Memory B cell (primary cell): ENCODE measurements around the gene CASZ1.

Experiments used
- ATAC-seq: fragments of 150-1000 bp; cut with Tn5 transposase; 2 replicates; pipeline ENCODE4 v1.10.0; 2021; ENCODE audit warnings: low read depth, mild to moderate bottlenecking, moderate library complexity
- DNase-seq, 2 donors: peaks; one replicate each; pipeline ENCODE4 v3.0.0; 2022; ENCODE audit warnings: low spot score in 2 of 2
- H3K27ac Mint-ChIP-seq: one replicate; pipeline ENCODE4 v1.8.0; 2022; ENCODE audit warnings: mild to moderate bottlenecking, moderate library complexity, mixed read lengths
- H3K27me3 Mint-ChIP-seq: one replicate; pipeline ENCODE4 v1.8.0; 2022; ENCODE audit warnings: mixed read lengths
- H3K36me3 Mint-ChIP-seq: one replicate; pipeline ENCODE4 v1.8.0; 2022; ENCODE audit warnings: mild to moderate bottlenecking, mixed read lengths
- H3K4me1 Mint-ChIP-seq: one replicate; pipeline ENCODE4 v1.8.0; 2022; ENCODE audit warnings: mixed read lengths
- H3K4me3 Mint-ChIP-seq: one replicate; pipeline ENCODE4 v1.8.0; 2022; ENCODE audit warnings: mild to moderate bottlenecking, moderate library complexity, mixed read lengths
- H3K9me3 Mint-ChIP-seq: one replicate; pipeline ENCODE4 v1.8.0; 2022; ENCODE audit warnings: mixed read lengths

The CASZ1 gene

DNA sequence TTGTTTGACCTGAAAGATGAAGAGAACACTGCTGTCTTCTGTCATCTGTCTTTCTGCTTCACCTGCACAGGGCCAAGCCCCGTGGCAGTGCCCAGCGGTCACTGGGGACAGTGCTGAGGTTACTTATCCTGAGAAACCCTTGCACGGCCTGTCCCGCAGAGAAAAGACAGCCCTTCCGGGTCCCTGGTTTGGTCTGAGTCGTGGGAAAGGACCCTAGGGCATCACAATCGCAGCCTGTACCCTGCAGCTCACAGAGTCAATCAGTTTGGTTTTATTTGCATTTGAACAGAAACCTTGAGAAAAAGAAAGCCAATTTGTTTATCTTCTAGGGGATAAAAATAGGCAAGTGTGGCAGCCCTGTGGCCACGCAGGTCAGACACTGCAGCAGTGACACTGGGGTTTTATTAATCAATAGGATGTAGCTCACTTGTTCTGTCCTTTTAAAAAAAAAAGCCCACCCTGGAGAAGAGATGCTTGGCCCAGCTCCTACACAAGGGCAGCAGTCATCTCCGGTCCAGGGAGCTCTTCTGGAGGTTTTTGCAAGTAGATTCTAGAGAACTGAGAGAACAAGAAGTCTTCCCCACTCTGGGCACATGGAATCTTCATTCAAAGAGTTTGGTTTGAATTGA lies 201.7 kb downstream of the CASZ1 start:
- Mint-ChIP-seq H3K4me1 (peaks cover 6% of the 10 kb centered on the region), H3K36me3 (peaks cover 7% of the 10 kb centered on the region), H3K9me3 (no peaks in the 10 kb centered on the region), H3K27ac (peak overlapping the region; percentile 21), H3K27me3 (no peaks in the 10 kb centered on the region), H3K4me3 (no peak overlapping the region)
- DNase-seq = no peak
- no peak for ATAC-seq

DNA sequence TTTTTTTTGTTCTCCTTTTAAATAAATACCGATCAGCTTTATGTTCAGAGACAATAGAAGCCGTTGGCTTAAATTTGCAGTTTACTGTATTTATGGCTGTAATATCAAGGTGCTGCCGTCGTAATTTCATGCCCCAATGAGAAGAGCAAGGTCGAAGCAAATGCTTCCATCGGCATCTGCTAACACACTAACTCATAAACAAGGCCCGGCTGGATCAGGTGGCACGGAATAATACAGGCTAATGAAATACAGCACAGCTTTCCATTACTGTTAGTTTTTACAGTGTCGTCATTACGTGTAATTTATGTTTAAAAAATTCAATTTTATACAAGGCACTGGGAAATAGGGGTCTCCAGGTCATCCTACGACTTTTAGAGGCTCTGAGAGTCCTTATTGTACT lies 202.7 kb downstream of the CASZ1 start:
- Mint-ChIP-seq H3K36me3 (peaks cover 7% of the 10 kb centered on the region), H3K4me3 (no peak overlapping the region), H3K27me3 (no peaks in the 10 kb centered on the region), H3K27ac (no peak overlapping the region), H3K4me1 (peaks cover 6% of the 10 kb centered on the region), H3K9me3 (no peaks in the 10 kb centered on the region)
- DNase-seq (no peak), ATAC-seq (no peak)

DNA sequence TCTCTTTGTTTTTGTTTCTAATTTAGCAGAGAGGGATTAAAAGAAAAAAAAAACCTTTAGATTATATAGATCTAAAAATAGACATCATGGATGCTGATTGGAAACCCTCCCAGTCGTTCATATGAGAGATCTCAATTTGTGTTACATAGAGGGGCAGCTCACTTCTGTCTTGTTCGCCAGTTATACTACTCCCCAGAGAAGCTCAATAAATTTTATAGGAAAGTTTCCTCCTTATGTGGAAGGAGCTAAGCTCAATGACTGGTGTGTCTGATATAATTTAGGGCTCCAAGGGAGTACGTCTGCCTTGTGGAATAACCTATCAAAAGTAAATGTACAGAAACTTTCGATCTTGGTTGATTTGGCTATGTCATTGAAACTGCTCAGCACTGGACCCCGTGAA lies 204.1 kb downstream of the CASZ1 start:
- Mint-ChIP-seq H3K36me3 (peaks cover 2% of the 10 kb centered on the region), H3K4me3 (no peak overlapping the region), H3K9me3 (no peaks in the 10 kb centered on the region), H3K27me3 (no peaks in the 10 kb centered on the region), H3K27ac (no peak overlapping the region), H3K4me1 (peaks cover 6% of the 10 kb centered on the region)
- DNase-seq = no peak
- ATAC-seq = no peak

DNA sequence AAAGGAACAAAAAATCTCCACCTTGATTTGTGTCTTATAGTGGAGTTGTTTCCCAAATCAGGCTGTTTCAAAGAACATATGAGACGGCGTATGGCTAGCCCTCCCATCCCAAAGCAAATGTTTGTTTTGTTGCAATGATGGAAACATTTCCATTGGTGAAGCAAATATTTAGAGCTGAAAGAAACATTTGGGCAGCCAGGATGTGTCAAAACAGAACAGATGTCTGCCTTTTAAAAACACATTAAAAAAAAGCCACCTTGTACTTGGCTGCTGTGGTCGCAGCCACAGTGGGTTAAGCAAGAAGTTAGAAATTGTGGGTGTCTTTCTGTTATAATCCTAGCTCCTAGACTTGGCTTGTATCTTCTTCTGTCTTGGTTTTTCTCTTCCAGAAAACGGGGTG lies 205.4 kb downstream of the CASZ1 start:
- no peak overlapping the region for H3K27ac Mint-ChIP-seq
- H3K36me3 Mint-ChIP-seq = peaks cover 5% of the 10 kb centered on the region
- no peak for ATAC-seq
- H3K4me1 Mint-ChIP-seq = peaks cover 6% of the 10 kb centered on the region
- H3K27me3 Mint-ChIP-seq = no peaks in the 10 kb centered on the region
- H3K9me3 Mint-ChIP-seq = no peaks in the 10 kb centered on the region
- DNase-seq = no peak
- H3K4me3 Mint-ChIP-seq = no peak overlapping the region

DNA sequence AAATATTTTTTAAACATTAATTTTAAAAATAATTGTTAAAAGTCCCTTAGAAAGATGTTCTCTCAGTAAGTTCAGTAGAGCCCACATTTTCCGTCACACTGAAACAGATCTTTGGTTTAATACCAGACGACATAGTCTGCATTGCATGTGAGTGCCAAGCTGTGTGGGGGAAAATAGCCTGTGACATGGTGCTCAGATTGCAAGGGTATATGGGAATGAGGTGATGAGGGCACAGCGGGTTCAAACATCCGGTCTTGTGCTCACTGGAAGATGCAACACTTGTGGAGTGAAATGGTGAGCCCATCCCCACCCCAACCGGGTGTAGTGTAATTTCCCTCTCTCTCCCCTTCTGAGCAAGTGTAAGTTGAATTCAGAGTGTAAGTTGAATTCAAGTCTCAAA lies 207.4 kb downstream of the CASZ1 start:
- Mint-ChIP-seq H3K4me3 (no peak overlapping the region), H3K4me1 (peaks cover 2% of the 10 kb centered on the region), H3K27ac (no peak overlapping the region), H3K9me3 (peaks cover 1% of the 10 kb centered on the region), H3K36me3 (peaks cover 15% of the 10 kb centered on the region), H3K27me3 (no peaks in the 10 kb centered on the region)
- DNase-seq (no peak), ATAC-seq (no peak)

DNA sequence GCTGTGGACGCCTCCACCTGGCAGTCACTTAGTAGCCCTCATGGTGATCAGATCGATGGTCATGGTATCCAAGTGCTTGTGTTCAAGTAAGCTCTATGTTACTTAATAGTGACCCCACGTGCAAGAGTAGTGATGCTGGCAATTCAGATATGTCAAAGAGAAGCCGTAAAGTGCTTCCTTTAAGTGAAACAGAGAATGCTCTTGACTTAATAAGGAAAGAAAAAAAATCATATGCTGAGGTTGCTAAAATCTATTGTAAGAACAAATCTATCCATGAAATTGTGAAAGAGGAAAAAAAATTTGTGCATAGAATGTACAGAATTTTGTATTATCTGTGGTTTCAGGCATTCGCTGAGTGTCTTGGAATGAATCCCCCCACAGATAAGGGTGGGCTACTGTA lies 207.8 kb downstream of the CASZ1 start:
- DNase-seq = no peak
- peaks cover 2% of the 10 kb centered on the region for H3K4me1 Mint-ChIP-seq
- H3K27ac Mint-ChIP-seq = no peak overlapping the region
- H3K4me3 Mint-ChIP-seq = no peak overlapping the region
- ATAC-seq = no peak
- H3K27me3 Mint-ChIP-seq = no peaks in the 10 kb centered on the region
- peaks cover 19% of the 10 kb centered on the region for H3K36me3 Mint-ChIP-seq
- H3K9me3 Mint-ChIP-seq = peaks cover 1% of the 10 kb centered on the region
